Peyer's patch (tissue), 4 donors: ENCODE results near the gene ARSA.
A peak's percentile ranks its signal among the peaks of the same experiment; 100 is the strongest.

Experiments
- POLR2A ChIP-seq, 2 donors: fragments of 450-650 bp; IDR thresholded peaks; one replicate each; pipeline ENCODE4 v1.5.1; 2017; ENCODE audit warnings: antibody characterized with exemption in 2 of 2, mild to moderate bottlenecking in 2 of 2, moderate library complexity in 2 of 2
- TF ChIP-seq, protein P1 (sequence below), 6 experiments: fragments of 450-650 bp in 4 of 6; fragments of 200-600 bp in 2 of 6; sonication (generic) in 1 of 6; IDR thresholded peaks; one replicate each; pipeline ENCODE4 v1.5.1; 2017 to 2019; ENCODE audit warnings: antibody characterized with exemption in 6 of 6, mild to moderate bottlenecking in 3 of 6, moderate library complexity in 1 of 6

DNA sequence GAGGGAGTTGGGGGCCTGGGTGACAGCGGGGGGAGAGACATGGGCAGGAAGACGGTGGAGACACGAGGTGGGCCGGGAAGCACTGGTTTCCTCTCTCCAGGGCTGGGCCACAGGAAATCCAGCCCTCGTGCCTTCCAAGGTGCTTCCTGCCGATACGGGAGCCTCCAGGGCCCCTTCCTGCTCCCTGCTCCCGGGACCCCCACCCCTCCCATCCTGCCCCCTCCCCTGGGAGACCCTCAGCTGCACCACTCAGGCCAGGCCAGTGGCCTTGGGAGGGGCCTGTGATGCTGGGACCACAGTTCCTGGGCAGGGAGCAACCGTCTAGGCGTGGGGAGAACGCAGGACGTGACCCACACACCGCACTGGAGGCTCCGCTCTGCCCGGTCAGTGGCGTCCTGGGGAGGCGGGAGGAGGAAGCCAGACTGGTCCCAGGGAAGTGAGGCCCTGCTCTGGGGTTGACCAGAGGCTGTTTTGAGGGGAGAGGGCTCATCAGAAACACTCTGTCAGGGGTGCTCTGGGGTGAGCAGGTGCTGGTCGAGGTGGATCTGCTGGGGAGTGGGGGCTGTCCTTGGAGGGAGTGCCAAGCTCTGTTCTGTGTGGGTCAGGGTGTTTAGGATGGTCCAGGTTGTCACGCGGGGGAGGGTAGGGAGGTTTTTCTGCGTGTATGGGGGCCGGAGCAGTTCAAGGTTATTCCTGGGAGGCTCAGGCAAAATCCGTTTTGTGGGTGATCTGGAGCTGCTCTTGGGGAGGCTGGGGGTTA is 44.7 kb upstream of the ARSA start, which contains the start of gene SHANK3:
- TF ChIP-seq, protein P1, sequence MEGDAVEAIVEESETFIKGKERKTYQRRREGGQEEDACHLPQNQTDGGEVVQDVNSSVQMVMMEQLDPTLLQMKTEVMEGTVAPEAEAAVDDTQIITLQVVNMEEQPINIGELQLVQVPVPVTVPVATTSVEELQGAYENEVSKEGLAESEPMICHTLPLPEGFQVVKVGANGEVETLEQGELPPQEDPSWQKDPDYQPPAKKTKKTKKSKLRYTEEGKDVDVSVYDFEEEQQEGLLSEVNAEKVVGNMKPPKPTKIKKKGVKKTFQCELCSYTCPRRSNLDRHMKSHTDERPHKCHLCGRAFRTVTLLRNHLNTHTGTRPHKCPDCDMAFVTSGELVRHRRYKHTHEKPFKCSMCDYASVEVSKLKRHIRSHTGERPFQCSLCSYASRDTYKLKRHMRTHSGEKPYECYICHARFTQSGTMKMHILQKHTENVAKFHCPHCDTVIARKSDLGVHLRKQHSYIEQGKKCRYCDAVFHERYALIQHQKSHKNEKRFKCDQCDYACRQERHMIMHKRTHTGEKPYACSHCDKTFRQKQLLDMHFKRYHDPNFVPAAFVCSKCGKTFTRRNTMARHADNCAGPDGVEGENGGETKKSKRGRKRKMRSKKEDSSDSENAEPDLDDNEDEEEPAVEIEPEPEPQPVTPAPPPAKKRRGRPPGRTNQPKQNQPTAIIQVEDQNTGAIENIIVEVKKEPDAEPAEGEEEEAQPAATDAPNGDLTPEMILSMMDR (IDR thresholded peaks at IDR 0.05): no peak
- TF ChIP-seq POLR2A (IDR thresholded peaks at IDR 0.05): peak in 1 of 2 donors; percentile 22
